ENCODE results near the gene FAM83E.

The FAM83E gene

GRCh38 chr19:48571378-48572162, 43.3 kb downstream of the FAM83E start:
- DNase-seq, result no peak

GRCh38 chr19:48569814-48570213, 45.1 kb downstream of the FAM83E start:
- DNase-seq, result no peak

- no peak for DNase-seq
These were observed 46.5 kb downstream of the FAM83E start for GRCh38 chr19:48568345-48568886.

- no peak for DNase-seq
These were observed 49.8 kb downstream of the FAM83E start for GRCh38 chr19:48565090-48565489.

Measured in stimulated activated CD4-positive, alpha-beta T cell treated with anti-CD3 and anti-CD28 coated beads, Interleukin-4, amount 100 ng/mL, for 1 hour (primary cell).